Loucy (cell line): Measurements from ENCODE around the gene PRR9.
"Not testable (repeated sequence)": the region's sequence is repeated elsewhere in the genome, so short reads cannot be mapped to it uniquely, and the experiment has no call there.

Experiments
- H2AFZ ChIP-seq: fragments of 200-600 bp; sonication (generic); 2 replicates; pipeline ENCODE4 v1.6.0; 2016; ENCODE audit warnings: antibody characterized with exemption, mild to moderate bottlenecking, low read length, moderate library complexity
- H3F3A ChIP-seq: fragments of 200-600 bp; 2 replicates; pipeline ENCODE4 v1.6.0; 2016; ENCODE audit warnings: antibody characterized with exemption, low read depth, mild to moderate bottlenecking
- H3K27me3 ChIP-seq: fragments of 200-600 bp; sonication (generic); 2 replicates; pipeline ENCODE4 v1.6.1; 2014; ENCODE audit warnings: low read length, mild to moderate bottlenecking; ENCODE audit not compliant: insufficient read depth, poor library complexity, severe bottlenecking
- H3K36me3 ChIP-seq: fragments of 200-600 bp; sonication (generic); 2 replicates; pipeline ENCODE4 v1.6.1; 2016; ENCODE audit warnings: low read length; ENCODE audit not compliant: insufficient read depth
- H3K4me1 ChIP-seq: fragments of 200-600 bp; sonication (generic); 2 replicates; pipeline ENCODE4 v1.5.1; 2014; ENCODE audit warnings: low read length, mild to moderate bottlenecking; ENCODE audit not compliant: insufficient read depth, poor library complexity, severe bottlenecking
- H3K4me2 ChIP-seq: fragments of 200-600 bp; sonication (generic); 2 replicates; pipeline ENCODE4 v1.6.0; 2014; ENCODE audit warnings: antibody characterized with exemption, low read length, low read depth, mild to moderate bottlenecking; ENCODE audit not compliant: poor library complexity, severe bottlenecking
- H3K4me3 ChIP-seq: fragments of 200-600 bp; sonication (generic); 2 replicates; pipeline ENCODE4 v1.5.1; 2014; ENCODE audit warnings: low read length, mild to moderate bottlenecking, mixed read lengths; ENCODE audit not compliant: poor library complexity, severe bottlenecking
- H3K79me2 ChIP-seq: fragments of 200-600 bp; sonication (generic); 2 replicates; pipeline ENCODE4 v1.6.1; 2014; ENCODE audit warnings: low read length; ENCODE audit not compliant: insufficient read depth
- H3K9ac ChIP-seq: fragments of 200-600 bp; sonication (generic); 2 replicates; pipeline ENCODE4 v1.6.0; 2014; ENCODE audit warnings: mild to moderate bottlenecking, low read depth, low read length, moderate library complexity; ENCODE audit not compliant: poor library complexity, severe bottlenecking
- H3K9me2 ChIP-seq: fragments of 200-600 bp; sonication (generic); replicated peaks from 2 replicates; pipeline ENCODE4 v1.6.1; 2016; ENCODE audit warnings: low read depth, low read length, mixed read lengths
- H3K9me3 ChIP-seq: fragments of 200-600 bp; sonication (generic); 2 replicates; pipeline ENCODE4 v1.6.1; 2014; ENCODE audit warnings: mild to moderate bottlenecking, antibody characterized with exemption, low read length, low read depth; ENCODE audit not compliant: insufficient read depth
- H4K20me1 ChIP-seq: fragments of 200-600 bp; sonication (generic); 2 replicates; pipeline ENCODE4 v1.6.0; 2014; ENCODE audit warnings: antibody characterized with exemption, low read length, mild to moderate bottlenecking; ENCODE audit not compliant: insufficient read depth, poor library complexity, severe bottlenecking
- CTCF ChIP-seq: fragments of 200-600 bp; sonication (generic); conservative IDR thresholded peaks from 2 replicates; pipeline ENCODE4 v1.5.1; 2014; ENCODE audit warnings: mild to moderate bottlenecking, antibody characterized with exemption, low read length
- EZH2phosphoT487 ChIP-seq: fragments of 200-600 bp; IDR thresholded peaks from 2 replicates; pipeline ENCODE4 v1.6.1; 2018; ENCODE audit warnings: antibody characterized with exemption, mild to moderate bottlenecking, moderate library complexity, borderline replicate concordance

PRR9 gene

GRCh38 chr1:153178922-153179321, 38.5 kb upstream of the PRR9 start:
- H2AFZ ChIP-seq = no peak overlapping the region
- no peaks in the 10 kb centered on the region for H3K4me1 ChIP-seq
- H3K9ac ChIP-seq = no peak overlapping the region
- H3K4me2 ChIP-seq = no peak overlapping the region
- no peaks in the 10 kb centered on the region for H3K27me3 ChIP-seq
- H3K4me3 ChIP-seq = no peak overlapping the region
- H4K20me1 ChIP-seq = no peaks in the 10 kb centered on the region
- H3K79me2 ChIP-seq = no peaks in the 10 kb centered on the region
- H3K9me2 ChIP-seq = no peaks in the 10 kb centered on the region
- no peaks in the 10 kb centered on the region for H3K9me3 ChIP-seq
- no peaks in the 10 kb centered on the region for H3K36me3 ChIP-seq
- TF ChIP-seq CTCF = no peak
- TF ChIP-seq EZH2phosphoT487 = no peak
- no peaks in the 10 kb centered on the region for H3F3A ChIP-seq

- Histone ChIP-seq H3K36me3 (no peaks in the 10 kb centered on the region), H3K9ac (no peak overlapping the region), H2AFZ (no peak overlapping the region), H3K4me1 (no peaks in the 10 kb centered on the region), H3K27me3 (no peaks in the 10 kb centered on the region), H3F3A (no peaks in the 10 kb centered on the region), H3K9me2 (no peaks in the 10 kb centered on the region), H3K4me2 (no peak overlapping the region), H3K79me2 (no peaks in the 10 kb centered on the region), H3K9me3 (no peaks in the 10 kb centered on the region), H3K4me3 (no peak overlapping the region), H4K20me1 (no peaks in the 10 kb centered on the region)
- TF ChIP-seq EZH2phosphoT487 (no peak), CTCF (no peak)
Observed at GRCh38 chr1:153180556-153180955, 36.8 kb upstream of the PRR9 start.

- H3F3A ChIP-seq, H2AFZ ChIP-seq, H3K4me1 ChIP-seq, H3K4me3 ChIP-seq, H3K9me3 ChIP-seq, H3K9ac ChIP-seq, H3K9me2 ChIP-seq, H3K27me3 ChIP-seq, H3K4me2 ChIP-seq, H3K79me2 ChIP-seq, H4K20me1 ChIP-seq, H3K36me3 ChIP-seq: not testable (repeated sequence)
Observed at GRCh38 chr1:153188301-153188700, 29.1 kb upstream of the PRR9 start.

GRCh38 chr1:153190373-153190772, 27.0 kb upstream of the PRR9 start:
- H3F3A ChIP-seq = no peaks in the 10 kb centered on the region
- no peak overlapping the region for H2AFZ ChIP-seq
- no peaks in the 10 kb centered on the region for H3K27me3 ChIP-seq
- no peaks in the 10 kb centered on the region for H3K4me1 ChIP-seq
- no peaks in the 10 kb centered on the region for H3K9me2 ChIP-seq
- no peak overlapping the region for H3K4me3 ChIP-seq
- no peaks in the 10 kb centered on the region for H3K79me2 ChIP-seq
- H4K20me1 ChIP-seq = no peaks in the 10 kb centered on the region
- TF ChIP-seq EZH2phosphoT487 (no peak), CTCF (peak; percentile 60)
- no peaks in the 10 kb centered on the region for H3K36me3 ChIP-seq
- H3K9ac ChIP-seq = no peak overlapping the region
- no peak overlapping the region for H3K4me2 ChIP-seq
- H3K9me3 ChIP-seq = no peaks in the 10 kb centered on the region
